Measurements from ENCODE around the gene WFS1.

The WFS1 gene

GRCh38 chr4:6336166-6336565 lies 66.5 kb downstream of the WFS1 start:
- in situ Hi-C loops (cut with MboI; ENCODE audit: low sequenced_read_pairs, unreplicated experiment) = no loop called here
- DNase-seq (ENCODE audit: low spot score) = no peak
- no peak for TF ChIP-seq CTCF (IDR thresholded peaks at IDR 0.05; ENCODE audit: borderline replicate concordance, control extremely low read depth, extremely low read depth, insufficient read depth, missing control alignments)

- no peak for TF ChIP-seq CTCF (IDR thresholded peaks at IDR 0.05; ENCODE audit: borderline replicate concordance, control extremely low read depth, extremely low read depth, insufficient read depth, missing control alignments)
- no peak for DNase-seq (ENCODE audit: low spot score)
- in situ Hi-C loops (cut with MboI; ENCODE audit: low sequenced_read_pairs, unreplicated experiment) = no loop called here
These were observed 67.8 kb downstream of the WFS1 start for GRCh38 chr4:6337331-6337935.

DNA sequence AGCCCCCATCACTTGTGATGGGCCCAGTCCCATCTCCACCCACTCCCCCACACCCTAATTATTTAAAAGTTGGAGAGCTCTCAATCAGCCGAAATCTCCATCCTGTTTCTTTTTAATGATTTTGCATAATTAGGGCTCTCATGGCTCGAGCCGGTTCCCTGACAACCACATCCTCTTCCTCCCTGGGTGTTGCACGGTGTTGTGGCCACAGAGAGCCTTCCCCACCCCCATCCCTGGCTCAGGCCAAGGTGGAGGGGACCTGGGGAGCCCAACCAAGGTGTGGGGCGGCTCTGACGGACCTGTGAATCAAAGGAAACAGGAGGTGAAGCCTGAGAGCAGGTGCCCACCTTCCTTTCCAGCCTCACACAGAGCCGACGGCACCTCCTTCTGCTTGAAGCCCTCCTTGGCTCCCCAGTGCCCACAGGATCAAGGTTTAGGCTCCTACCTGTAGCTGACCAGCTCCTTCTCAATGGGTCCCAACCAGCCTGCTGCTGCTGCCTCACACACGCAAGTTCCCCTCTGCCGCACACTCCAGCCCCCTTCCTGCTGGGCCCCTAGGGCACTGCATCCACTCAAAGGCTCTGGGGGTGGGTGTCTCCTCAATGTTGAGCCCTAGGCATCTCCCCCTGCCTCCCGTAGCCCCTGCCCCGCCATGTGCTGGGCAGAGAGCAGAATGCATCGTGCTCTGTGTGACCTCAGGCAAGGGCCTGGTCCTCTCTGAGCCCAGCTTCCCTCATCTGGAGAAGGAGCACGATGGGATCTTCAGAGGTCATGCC lies 68.7 kb downstream of the WFS1 start:
- DNase-seq (ENCODE audit: low spot score) = no peak
- in situ Hi-C loops (cut with MboI; ENCODE audit: low sequenced_read_pairs, unreplicated experiment) = no loop called here
- TF ChIP-seq CTCF (IDR thresholded peaks at IDR 0.05; ENCODE audit: borderline replicate concordance, control extremely low read depth, extremely low read depth, insufficient read depth, missing control alignments) = no peak

DNA sequence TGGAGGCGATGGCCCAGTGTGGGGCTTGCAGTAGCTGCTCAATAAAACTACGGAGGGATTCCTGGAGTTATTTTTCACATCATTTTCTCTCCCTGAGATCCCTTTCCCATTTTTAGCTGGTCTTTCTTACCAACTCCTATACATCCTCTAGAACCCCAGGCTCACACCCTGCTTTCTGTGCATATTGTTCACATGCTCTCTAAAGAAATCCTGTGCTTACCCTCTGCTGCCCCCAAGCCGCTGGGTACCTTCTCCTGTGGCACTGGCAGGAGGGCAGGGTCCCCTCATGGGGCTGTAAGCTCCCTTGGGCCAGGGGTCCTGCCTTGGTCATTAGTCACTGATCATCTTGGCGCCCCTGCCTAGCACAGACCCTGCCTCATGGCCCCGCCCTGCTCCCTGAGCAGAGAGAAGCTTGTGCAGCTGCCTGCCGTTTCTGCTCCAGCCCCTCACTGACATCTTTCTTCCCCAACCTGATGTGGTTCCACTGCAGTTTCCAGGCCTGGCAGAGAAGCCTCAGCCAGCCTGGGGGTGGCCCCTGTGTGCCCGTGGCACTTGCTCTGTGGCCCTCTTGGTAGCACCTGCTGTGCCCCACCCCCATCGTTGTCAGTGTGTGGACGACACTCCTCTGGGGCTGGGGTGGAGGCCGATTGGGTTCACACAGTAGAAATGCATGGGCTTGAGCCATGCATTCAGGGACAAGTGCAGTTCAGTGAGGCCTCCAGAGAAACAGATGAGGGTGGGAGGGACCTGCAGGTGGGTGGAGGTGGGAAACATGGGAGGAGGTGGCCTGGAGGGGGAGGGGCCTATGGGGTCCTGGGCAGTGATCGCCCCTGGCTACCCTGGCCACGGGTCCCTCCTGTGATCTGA lies 69.5 kb downstream of the WFS1 start:
- in situ Hi-C loops (cut with MboI; ENCODE audit: low sequenced_read_pairs, unreplicated experiment) = no loop called here
- TF ChIP-seq CTCF (IDR thresholded peaks at IDR 0.05; ENCODE audit: borderline replicate concordance, control extremely low read depth, extremely low read depth, insufficient read depth, missing control alignments) = no peak
- DNase-seq (ENCODE audit: low spot score) = no peak

- no peak for DNase-seq (ENCODE audit: low spot score)
- no peak for TF ChIP-seq CTCF (IDR thresholded peaks at IDR 0.05; ENCODE audit: borderline replicate concordance, control extremely low read depth, extremely low read depth, insufficient read depth, missing control alignments)
- in situ Hi-C loops (cut with MboI; ENCODE audit: low sequenced_read_pairs, unreplicated experiment) = no loop called here
These were observed 70.3 kb downstream of the WFS1 start for GRCh38 chr4:6339818-6340445.

DNA sequence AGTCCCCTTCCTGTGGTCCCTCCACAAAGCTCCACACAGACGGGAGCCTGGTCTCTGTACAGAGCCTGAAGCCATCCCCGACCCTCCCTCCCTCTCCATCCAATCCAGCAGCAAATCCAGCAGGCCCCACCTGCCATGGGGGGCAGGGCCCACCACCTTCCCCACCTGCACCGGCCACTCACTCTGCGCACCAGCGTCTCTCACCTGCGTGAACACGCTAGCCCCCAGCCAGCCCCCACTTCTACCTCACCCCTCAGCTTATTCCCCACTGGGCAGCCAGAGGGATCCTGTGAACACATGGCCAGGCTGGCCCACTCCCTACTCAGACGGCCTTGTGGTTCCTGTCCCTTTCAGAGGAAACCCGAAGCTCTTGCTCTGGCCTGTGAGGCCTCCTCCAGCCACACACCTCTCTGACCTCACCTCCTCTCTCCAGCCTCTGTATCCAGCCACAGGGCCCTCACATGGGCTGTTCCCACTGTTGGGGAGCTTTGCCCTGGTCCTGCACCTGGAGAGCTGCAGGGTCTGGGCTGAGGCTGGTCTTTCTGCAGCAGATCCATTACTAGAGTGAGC lies 70.9 kb downstream of the WFS1 start:
- DNase-seq (ENCODE audit: low spot score) = no peak
- TF ChIP-seq CTCF (IDR thresholded peaks at IDR 0.05; ENCODE audit: borderline replicate concordance, control extremely low read depth, extremely low read depth, insufficient read depth, missing control alignments) = no peak
- in situ Hi-C loops (cut with MboI; ENCODE audit: low sequenced_read_pairs, unreplicated experiment) = no loop called here

All from GM13976 (cell line).